ENCODE measurements around the gene PDE4A.
"Not testable (repeated sequence)": the region's sequence is repeated elsewhere in the genome, so short reads cannot be mapped to it uniquely, and the experiment has no call there.

The PDE4A gene

DNA sequence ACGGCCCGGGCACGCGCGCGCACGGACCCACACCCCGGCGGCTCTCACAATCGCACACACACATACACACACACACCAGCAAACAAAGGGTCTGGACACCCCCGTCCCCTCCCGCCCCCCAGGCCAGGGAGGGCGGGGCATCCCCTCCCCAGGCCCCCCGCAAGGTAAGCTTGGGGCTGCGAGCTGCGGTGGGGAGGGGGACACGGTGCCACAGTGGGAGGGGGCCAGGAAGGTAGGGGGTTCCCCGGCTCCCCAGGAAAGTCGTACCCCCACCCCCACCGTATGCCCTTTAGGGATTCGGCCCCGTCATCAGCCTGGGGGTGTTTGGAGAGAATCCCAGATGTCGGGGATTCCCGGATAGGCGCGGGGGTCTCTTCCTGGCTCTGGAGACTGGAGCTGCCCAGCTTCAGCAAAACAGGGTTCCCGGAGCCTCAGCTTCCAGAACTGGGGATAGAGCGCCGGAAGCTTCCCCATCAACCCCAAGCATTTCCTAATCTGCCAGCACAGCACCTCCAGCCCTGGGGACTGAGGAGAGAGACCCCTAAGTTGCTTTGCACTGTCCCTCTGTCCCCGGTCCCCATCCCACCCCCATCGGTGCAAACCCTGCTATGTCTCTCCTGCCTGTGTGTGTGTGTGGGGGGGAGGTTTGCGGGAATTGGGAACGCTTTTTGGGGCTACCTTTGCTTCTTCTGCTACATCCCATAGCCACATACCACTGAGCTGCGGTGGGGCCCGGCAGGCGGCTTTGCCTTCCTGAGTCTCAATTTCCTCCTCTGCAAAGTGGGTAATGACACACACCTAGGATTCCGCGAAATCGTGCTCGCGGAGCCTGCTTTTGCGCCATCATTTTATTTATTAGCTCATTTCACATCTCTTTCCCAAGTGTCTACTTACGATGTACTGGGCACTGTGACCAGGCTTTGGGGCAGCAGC is 15.2 kb upstream of the PDE4A start:
- DNase-seq, result no peak

DNA sequence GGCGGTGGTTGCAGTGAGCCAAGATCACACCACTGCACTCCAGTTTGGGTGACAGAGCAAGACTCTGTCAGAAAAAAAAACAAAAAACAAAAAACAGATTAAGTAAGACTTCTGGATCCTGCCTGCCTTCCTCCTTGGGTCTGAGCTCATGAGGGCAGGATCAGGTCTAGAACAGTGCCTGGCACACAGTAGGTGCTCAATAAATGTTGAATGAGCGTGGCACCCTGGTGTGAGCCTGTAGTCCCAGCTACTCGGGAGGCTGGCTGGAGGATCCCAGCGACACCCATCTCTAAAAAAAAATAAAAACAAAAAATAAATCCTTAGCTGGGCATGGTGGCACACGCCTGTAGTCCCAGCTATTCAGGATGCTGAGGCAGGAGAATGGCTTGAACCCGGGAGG is 14.1 kb upstream of the PDE4A start:
- DNase-seq, result no peak

DNA sequence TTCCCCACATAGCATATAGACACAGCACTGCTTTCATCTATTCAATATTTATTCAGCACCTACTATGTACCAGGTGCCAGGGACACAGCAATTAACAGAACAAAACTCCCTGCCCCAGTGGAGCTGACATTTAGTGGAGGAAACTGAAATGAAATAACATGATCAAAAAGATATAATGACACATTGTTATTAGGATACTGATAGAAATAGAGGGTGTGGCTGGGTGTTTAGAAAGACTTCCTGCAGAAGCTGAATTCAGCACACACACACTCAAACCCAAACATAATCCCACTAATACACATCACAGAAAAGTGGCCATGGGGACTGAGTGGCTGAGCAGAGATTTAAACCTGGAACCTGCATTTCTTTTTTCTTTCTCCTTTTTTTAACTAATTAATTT is 13.2 kb upstream of the PDE4A start:
- no peak for DNase-seq

DNA sequence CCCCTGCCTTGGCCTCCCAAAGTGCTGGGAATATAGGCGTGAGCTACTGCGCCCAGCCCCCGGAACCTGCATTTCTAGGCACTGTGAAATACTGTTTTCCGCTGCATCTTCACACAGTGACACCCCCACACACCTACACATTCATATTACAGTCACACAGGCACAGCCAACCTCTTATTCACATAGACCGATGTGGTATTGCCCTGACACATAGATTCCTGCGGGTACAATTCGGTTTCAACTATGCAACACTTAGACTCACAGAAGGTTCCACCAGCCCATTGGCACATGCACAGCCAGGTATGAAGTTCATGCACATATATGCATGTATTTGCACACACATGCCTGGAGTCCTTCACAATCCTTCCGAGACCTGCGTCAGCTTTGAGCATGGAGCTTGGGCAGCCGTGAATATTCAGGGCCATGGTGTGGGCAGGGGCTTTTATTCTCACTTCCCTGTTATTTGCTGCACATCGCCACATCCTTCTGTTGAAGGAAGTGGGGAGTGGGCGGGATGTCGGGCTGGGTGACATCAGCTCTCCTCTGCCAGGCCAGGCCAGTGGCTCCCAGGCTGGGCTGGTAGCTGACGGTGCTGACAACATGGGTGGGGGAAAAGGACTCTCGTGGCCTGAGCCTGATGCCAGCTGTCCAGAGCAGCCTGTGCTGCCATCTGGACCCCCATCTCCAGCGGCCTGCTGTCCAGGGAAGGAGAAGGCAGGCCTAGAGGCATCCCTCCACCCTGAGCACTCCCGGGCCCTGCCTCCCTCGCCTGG is 11.6 kb upstream of the PDE4A start:
- DNase-seq, result no peak

DNA sequence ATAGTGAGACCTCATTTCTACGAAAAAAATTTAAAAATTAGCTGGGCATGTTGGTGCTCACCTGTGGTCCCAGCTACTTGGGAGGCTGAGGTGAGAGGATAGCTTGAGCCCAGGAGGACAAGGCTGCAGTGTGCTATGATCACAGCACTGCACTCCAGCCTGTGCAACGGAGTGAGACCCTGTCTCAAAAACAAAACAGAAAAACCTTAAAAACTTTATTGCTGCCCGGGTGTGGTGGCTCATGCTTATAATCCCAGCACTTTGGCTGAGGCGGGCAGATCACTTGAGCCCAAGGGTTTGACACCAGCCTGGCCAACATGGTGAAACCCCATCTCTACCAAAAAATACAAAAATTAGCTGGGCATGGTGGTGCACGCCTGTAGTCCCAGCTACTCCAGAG is 9.1 kb upstream of the PDE4A start:
- DNase-seq, result not testable (repeated sequence)

DNA sequence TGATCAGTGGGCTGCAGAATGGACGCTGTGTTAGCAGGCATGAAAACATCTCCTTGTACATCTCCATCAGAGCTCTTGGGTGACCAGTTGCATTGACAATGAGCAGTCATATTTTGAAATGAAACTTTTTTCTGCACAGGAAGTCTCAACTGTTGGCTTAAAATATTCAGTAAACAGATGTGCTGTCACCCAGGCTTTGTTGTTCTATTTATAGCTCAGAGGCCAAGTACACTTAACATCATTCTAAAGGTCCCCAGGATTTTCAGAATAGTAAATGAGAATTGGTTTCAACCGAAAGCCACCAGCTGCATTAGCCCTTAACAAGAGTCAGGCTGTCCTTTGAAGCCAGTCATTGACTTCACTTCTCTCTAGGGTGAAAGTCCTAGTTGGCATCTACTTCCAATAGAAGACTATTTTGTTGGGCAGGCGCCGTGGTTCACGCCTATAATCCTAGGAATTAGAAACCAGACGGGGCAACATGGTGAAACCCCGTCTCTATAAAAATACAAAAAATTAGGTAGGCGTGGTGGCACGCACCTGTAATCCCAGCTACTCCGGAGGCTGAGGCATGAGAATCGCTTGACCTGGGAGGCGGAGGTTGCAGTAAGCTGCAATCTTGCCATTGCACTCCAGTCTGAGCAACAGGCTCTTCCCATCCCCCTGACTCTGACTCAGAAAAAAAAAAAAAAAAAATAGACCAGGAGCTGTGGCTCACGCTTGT is 7.9 kb upstream of the PDE4A start:
- no peak for DNase-seq

DNA sequence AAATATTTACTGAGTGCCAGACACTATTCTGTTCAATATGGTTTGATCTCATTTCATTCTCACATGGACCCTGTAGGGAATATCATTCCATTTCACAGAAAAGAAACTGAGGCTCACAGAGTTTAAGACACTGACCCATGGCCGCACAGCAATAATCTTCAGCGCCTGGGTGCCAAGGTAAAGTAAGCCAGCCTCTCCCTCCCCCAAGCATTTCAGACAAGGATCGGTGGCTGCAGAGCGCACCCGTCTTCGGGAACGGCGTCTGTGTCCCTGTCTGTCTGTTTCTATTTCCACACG is 4.3 kb upstream of the PDE4A start:
- DNase-seq, result no peak

DNA sequence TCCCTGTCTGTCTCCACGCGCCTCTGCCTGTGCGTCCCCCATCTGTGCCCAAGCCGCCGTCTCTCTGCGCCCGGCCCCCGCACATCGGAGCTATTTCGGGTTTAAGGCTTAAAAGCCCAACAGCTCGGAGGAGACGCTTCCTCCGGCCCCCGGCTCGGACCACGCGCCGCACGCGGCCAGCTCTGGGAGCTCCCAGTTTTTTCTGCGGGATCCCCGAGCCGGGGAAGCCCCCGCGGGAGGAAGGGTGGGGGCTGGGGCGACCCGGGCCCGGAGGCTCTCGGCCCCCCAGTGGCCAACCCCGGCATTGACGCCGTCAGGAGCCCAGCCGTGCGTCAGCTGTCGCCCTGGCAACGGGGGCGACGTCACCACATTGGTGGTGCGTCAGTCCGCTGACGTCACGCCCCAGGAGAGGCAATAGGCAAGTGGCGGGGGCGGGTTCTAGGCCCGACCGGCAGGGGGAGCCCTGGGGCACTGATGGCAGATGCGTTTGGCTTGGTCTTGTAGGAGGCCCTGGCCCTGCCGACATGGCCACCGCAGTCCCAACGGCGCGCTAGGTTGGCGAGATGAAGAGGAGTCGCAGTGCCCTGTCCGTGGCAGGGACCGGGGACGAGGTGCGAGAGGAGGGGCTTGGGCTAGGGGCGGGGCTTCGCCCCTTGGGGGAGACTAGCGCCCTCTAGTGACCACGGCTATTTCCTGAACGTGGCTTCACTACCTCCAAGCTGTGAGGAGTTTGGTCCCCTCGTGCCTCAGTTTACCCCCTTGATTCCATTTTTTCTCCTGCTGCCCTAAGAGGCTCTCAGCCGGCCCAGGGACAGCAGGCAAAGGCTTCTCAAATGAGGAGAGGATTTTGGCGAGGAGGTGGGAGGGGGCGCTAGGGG is 3.7 kb upstream of the PDE4A start:
- peak; percentile 88 for DNase-seq

DNA sequence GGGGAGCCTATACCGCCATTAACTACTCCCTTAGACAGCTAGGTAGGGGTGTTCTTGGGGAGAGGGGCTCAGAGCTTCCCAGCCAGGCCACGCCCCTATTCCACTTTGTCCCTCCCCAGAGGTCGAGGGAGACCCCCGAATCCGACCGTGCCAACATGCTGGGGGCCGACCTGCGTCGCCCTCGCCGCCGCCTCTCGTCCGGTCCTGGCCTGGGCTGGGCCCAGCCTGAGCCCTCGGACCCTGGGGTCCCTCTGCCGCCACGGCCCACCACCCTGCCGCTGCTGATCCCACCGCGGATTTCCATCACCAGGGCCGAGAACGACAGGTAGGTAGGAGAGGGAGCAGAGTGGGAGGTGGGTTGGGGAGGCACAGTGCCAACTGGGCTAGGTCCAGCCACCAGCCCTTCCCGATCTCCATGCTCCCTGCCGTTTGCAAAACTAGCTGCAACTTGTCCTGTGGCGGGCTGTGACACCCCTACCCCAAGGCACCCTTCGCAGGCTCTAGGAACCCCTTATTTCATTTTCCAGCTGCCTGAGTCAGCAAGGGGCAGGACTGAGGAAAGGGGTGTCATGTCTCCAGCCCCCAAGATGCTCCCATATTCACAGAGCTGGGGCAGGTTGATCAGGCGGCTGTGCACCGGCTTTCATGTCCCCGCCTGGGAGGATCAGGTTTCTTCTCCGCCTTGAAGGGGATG is 2.6 kb upstream of the PDE4A start:
- DNase-seq, result no peak

DNA sequence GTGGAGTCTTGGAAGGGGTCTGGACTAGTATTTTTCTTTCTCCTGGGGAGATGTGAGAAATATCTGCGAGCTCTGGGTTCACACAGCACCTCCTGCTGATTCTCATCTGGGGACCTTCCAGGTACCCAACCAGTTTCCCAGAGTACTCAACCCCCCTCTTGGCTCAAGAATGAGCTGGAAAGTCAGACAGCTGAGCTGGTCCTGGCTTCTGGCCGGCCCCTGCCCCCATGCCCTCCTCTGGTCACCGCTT is 2.2 kb upstream of the PDE4A start:
- no peak for DNase-seq

DNA sequence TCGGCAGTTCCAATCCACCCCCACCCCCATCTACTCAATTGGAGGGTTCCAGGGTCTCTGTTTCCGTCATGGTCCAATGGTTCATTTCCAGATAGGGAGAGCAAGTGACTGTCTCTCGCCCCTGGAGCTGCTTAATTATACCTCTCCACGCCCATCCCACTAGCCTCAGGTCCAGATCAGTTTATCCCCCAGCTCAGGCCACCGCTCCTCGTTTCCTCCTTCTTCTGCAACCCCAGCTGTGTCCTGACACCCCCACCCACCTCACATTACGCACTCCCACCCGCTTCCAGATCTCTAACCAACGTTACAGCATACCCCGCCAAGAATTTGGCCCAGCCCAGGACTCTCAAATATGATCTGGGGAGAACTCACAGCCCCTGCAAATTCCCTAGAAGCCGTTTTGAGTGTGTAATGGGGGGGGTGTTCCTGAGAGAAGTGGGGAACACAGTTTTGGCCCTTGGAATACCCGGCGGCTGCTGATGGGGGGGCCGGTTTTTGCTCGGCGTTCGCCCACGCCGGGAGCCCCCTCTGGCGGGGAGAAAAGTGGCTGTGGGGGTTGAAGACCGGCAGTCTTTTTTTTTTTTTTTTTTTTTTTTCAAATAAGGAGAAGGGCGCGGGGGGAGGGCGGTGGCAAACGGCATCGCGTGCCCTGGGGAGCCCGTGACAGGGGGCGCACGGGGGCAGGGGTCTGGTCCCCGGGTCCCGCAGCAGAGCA is 1.7 kb upstream of the PDE4A start:
- no peak for DNase-seq

DNA sequence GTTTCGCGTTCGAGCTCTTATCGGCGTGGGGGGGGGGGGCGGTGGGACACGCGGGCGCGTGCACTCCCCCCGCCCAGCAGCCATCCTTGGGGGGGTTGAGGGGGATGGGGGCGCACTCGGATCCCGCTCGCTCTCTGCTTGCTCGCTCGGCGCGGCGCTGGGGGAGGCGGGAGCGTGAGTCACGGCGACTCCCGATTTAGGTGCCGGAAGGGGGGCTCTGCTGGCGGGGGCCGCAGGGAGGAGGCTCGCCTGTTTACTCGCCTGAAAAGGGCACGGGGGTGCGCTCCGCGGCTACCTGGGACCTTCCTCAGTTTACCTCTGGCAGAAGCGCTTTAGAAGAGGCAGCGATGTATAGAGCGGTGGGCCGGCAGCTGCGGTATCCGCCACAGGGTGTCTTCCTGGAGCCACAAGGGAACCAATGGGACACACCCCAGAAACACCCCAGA is 1.1 kb upstream of the PDE4A start:
- DNase-seq, result no peak

DNA sequence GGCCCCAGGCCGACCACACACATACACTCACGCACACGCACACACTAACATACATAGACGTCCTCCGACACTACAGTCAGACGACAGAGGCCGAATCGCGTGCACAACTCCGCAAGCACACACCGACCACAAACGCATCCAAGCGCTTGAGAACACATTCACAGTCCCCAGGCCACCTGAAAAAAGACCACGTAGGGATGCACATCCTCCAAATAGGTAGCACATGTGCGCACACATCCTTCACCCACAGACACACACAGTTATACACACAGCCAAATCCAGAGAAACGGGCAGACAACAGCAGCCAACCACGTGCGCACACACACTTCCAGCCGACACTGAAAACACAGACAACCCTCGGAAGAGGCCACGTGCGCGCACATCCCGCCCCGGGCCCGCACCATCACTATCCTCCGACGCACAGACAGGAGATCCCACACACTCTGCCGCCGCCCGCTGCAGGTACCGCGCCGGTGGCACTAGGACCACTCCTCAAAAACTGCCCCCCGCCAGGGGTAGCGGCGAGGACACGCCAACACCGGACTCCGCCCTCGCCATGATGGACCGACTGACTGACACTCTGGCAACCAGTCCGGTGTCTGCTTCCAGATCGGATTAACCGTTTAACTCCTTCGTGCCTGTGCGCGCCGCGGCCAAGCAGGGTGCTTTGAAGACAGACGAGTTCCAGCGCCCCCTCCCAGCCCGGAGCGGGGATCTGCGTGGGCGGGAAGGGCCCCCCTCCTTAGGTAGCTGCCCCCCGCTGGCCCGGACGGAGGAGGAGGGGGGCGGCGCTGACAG is 493 bp upstream of the PDE4A start:
- DNase-seq, result peak; percentile 61

DNA sequence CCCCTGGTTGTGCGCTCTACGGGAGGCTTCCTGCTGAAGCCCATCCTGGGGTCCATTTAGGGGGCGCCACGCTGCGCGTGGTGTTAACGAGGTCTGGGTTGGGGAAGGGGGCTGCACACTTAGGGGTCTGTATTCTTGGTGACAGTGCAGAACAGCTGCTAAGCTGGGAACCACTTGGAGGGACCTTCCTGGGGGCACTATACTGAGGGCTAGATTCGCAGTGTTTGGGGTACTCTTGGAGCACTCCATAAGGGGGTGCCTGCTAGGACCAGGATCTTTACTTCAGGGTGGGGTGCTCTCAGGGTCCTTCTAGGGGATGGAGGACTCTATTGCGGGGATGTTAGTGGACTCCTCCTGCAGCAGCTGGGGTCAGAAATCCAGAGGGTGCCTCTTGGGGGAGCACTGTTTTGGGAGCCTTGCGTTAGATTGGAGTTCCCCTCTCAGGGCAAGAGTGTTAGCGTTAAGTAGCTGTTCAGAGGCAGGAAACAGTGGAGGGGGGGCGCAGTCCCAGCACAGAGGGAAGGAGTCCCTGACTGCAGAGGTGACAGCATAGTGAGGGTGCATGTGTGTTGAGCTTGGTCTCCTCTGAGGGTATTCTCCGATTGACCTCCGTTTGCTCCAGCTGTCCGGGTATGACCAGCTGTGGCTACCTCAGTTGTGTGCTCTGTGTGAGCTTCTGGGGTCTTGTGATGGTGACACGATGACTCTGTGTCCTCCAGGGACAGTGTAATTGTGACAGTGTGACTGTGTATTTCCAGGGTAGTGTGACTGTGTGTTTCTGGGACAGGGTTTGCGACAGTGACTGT is 1.1 kb downstream of the PDE4A start:
- DNase-seq, result no peak

DNA sequence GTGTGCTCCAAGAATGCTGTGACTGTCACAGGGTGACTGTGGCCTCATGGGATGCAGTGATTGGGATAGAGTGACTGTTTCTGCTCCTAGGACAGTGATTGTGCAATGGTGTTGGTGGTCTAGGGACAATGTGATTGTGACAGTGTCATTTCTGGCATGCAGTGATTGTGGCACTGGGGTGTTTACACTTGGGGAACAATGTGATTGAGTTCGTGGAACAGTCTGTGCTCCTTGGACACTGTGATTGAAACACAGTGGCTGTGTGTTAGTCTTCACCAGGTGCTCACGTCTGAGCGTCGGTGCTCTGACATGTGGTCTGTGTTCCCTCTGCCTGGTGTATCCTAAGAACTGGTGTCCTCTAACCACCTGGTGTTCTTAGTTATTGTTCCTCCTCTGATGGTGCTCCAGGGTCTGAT is 1.7 kb downstream of the PDE4A start:
- DNase-seq, result no peak

DNA sequence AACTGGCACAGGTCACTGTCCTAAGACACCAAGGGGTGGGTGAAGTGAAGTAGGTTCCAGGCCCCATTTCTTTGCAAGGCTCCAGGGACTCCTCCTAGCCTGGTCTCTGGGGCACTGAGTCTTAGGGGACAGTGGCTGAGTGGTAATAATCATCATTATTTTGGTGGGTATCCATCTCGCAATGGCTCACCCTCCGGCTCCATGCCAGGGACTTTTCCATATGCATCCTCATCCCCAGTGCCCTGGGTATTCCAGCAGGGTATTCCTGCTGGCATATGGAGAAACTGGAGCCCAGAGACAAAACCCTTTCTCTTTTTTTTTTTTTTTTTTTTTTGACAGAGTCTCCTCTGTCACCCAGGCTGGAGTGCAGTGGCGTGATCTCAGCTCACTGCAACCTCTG is 2.5 kb downstream of the PDE4A start:
- no peak for DNase-seq

DNA sequence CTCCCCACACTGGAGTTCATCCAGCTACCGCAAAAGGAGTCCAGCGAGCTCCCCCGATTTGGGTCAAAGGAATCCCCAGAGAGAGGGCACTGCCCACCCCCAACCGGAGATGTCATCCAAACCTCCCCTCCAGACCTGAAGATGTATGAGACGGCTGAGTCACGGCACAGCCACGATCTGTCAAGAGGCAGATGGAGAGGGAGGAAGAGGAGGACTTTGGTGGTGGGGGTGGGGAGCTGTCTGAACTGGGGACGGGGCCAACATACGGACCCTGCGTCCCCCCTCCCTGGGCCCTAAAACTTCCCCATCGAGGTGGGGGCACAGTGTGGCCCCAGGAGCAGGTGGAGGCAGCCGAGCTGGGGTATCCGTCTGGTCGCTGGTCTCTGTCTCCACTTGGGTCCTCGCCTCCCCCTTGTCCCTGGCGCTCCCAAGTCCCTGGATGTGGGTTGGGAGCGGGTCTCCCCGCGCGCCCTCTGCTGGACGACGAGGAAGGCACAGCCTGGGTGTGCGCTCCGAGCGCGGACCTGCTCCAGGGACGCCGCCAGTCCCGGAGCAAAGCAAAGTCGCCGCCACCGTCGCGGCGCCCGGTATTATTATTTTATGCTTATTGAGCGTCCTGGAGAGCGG is 3.8 kb downstream of the PDE4A start:
- DNase-seq, result peak; percentile 21

DNA sequence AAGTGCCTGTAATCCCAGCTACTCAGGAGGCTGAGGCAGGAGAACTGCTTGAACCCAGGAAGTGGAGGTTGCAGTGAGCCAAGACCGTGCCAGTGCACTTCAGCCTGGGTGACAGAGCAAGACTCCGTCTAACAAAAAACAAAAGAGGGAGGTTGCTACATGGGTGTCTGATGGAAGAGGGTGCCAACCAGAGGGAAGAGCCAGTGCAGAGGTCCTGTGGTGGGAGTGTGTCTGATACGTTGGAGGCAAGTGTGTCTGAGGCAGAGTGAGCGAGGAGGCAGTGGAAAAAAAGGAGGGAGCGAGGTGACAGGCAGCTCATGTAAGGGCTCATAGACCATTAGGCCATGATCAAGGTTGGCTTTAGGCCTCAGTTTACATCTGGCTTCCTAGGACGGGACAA is 6.8 kb downstream of the PDE4A start:
- DNase-seq, result no peak

DNA sequence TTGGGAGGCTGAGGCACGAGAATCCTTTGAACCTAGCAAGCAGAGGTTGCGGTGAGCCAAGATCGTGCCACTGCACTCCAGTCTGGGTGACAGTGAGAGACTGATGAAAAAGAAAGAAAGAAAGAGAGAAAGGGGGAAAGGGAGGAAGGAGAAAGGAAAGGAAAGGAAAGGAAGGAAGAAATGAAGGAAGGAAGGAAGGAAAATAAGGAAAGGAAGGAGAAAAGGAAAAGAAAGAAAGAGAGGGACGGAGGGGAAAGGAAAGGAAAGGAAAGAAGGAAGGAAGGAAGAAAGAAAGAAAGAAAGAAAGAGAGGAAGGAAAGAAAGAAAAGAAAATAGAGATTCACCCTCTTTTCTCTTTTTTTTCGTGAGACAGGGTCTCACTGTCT is 8.7 kb downstream of the PDE4A start:
- DNase-seq, result no peak
